A204.1 (cell line): ENCODE data around the gene TMEM184C.

Source experiments
- FAIRE-seq: peaks from 2 replicates; lab custom pipeline; 2012; peaks lifted over from hg19 to GRCh38; lab: Jason Lieb, UNC

The TMEM184C gene

DNA sequence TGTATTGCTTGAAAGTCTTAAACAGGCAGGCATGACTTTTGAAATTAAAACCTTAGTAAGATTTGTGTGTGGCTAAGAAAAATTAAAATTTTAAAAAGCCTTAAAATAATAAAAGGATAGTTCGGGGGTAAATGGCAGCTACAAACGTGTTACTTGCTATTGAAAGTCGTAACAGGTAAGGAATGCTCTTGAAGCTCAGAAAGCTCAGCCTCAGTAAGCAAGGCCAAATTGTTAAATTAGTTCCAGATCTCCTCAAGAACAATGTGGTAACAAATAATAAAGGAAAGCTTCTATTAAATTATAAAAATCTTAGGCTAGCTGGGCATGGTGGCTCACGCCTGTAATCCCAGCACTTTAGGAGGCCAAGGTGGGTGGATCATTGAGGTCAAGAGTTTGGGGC, 41.3 kb downstream of the TMEM184C start:
- no peak for FAIRE-seq

DNA sequence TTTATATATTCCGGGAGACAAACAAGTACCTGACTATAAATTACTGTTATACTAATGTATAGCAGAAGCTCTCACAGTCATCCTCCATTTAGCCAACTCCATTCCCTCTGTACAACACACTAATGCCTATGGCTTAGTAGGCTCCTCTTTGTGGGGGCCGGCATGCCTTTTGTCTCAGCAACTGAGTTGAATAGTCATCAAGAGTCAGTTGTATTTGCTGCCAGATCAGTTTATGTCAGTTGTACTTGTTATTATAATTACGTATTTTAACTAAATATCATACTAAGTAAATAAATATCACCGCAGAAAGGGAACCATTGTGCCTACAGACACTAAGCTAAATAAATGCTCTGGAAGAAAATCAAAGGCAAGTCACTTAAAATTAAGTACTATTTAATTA, 56.9 kb downstream of the TMEM184C start:
- no peak for FAIRE-seq

DNA sequence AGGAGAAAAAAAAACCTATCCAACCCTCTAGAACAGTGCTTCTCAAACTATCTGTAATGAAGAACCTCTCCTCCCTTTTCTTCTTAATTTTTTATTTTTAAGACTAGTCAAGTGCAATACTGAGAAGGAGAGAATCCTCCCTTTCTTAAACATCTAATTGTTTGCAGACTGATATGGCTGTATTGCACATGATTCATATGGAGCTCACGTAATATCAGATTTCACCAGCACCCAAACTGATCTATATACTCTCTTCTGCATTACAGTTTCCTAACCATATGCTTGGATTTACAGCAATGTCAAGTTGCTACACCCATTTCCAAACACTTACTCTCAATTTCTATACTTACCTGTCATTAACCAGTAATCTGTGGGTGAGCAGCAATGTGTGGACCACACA, 57.3 kb downstream of the TMEM184C start:
- no peak for FAIRE-seq

DNA sequence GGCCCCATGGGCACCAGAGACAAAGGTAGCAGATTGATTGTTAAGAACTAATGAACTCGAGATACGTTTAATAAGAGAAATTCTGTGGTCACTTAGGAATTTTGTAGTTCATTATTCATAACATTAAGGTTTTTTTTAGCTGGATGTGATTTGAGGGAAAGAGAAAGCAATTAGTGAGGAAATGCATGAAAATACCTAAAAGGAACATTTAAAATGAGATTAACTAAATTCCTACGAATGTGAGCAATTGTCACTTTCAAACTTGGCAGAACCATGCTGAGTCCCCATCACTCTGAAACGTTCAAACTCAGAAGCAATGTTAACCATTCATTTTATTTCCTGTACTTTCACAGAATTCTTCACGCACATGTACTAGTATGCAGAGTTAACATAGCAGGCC, 60.9 kb downstream of the TMEM184C start:
- FAIRE-seq = no peak

DNA sequence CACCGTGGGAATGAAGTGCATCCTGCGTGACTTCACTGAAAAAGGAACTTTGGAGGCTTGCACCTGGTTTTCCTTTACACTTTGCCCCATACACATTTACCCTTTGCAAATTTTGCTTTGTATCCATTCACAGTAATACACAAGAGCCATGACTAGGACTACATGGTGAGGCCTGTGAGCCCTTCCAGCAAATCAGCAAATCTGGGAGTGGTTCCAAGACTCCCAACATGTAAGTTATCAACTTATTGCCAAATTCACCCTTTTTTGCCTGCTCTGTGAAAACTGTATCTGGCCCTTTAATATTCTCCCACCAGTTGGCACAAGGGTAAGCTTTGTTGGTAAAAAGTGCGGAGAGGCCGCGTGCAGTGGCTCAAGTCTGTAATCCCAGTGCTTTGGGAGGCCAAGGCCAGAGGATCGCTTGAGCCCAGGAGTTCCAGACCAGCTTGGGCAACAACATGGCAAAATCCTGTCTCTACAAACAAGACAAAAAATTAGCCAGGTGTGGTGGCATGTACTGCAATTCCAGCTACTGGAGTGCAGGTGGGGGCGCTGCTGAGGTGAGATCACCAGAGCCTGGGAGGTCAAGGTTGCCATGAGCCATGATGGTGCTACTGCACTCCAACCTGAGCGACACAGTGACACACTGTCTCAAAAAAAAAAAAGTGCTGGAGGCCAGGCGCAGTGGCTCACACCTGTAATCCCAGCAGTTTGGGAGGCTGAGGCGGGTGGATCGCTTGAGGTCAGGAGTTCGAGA, 61.8 kb downstream of the TMEM184C start:
- FAIRE-seq = no peak

DNA sequence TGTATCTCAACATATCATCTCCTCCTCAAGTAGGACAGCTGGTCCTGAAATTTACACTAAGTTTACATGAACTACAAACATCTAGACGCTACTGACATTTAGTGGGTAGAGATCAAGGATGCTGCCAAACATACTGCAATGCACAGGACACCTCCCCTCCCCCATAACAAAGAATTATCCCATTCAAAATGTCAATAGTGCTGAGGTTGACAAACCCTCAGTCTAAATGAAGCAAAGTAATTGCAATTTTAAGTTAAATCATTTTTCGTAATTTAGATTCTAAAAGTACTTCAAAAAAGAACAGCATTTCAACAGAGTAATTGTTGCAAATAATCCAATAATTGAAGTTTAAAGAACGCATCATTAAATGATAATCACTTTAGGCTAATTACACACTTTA, 65.6 kb downstream of the TMEM184C start:
- no peak for FAIRE-seq

DNA sequence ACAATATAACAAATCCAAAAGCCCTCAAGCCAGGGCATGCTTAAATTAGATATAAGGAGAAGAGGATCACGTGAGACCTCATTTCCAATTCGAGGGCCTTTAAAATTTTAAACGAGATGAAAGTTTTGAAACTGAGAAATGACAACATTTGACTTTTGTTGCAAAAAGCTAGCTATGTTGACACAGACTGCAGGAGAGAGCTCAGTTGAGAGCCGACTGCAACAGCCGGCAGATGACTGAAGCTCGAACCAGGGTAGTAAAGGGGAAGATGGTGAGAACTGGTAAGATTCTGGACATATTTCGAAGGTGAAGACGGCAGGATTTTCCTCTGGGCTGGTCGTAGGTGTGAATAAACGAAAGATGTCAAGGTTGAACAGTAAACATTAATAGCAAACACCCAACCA, 66.0 kb downstream of the TMEM184C start:
- no peak for FAIRE-seq

DNA sequence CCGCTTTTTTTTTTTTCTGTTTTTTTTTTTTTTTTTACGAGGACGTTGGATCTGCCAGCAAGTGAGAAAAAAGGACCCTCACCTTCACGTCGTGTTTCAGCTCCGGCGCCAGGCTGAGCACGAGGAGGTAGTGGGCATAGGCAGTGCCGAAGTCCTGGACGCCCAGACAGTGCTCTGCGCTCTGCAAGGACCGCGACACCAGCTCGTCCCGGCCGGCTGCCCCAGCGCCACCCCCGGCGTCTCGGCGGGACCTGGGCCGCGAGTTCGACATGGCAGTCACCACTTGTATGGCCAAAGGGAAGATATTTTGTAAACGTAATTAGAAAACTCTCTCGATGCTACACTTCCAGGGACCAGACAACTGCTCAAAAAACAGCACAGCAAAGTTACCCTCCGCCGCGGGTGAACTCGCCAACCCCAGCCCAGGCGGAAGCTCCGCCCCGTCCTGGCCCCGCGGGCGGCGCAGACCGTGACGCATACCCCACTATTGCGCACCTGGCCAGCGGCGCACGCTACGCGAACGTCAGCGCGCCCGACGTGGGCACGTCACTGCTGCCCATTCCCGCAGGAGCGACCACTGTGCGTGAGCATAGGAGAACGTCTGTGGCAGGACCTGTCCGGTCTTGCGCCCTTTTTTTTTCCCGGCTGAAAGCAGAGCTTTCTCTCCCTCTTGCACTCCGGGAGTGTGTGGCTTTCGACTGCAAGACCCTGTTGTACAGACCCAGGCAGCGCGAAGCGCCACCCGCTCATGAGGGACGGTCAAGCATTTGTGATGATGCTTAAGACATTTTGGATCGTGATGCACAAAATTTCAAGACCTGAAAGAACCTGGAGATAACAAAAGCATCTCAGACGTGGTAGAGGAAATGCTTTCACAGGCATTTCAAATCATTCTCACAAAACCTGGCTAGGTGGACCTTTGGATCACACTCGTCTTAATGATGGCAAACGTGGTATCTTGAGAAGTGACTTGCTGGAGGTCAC, 66.8 kb downstream of the TMEM184C start, which contains the start of gene PRMT9:
Gene PRMT9, minus strand, starts transcription at position 447 of the 984 bp plus-strand sequence. Its CDS starts 176 bp downstream, at position 271.
- FAIRE-seq = no peak

DNA sequence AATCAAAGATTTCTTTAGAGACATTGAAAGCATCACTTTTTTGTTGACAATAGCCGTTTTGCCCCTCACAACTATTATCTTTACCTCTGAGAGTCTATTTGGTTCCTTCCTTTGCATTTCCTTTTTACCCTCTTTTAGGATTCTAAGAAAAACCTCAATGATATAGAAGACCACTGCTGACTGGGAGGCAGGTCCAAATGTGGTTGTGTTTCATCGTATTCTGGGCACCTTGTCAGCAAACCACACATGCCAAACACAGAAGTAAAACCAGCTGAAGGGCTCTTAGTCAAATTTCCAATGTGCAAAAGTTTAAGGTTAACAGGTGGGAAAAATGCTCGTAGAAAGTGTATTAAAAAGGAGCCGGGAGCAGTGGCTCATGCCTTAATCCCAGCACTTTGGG, 71.9 kb downstream of the TMEM184C start:
- FAIRE-seq = no peak

DNA sequence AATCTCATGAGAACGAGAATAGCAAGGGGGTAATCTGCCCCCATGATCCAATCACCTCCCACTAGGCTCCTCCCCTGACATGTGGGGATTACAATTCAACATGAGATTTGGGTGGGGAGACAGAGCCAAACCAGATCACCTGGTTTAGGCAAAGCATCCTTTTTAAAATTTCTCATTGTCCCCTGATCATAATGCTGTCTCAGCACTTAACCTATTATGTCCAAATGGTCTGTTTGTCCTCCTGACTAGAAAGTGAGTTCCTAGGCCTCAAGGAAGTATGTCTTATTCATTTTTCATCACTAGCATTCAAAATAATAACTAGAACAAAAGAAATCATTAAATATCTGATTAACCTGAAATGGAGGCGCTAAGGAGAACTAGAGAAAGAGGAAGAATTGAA, 74.6 kb downstream of the TMEM184C start:
- no peak for FAIRE-seq

DNA sequence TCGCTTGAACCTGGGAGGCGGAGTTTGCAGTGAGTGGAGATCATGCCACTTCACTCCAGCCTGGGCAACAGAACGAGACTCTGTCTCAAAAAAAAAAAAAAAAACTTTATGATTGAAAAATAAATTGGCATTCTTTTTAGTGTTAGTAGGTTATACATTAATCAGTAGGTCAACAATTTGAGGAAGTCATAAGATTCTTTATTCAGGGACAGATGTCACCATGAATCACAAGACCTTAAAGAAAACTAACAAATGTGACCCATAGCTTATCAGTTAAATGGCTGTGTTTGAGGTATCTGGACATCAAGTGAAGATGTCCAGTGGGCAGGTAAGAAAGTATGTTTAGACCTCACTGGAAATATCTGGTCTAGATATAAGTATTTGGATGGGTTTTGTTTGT, 76.0 kb downstream of the TMEM184C start:
- no peak for FAIRE-seq

DNA sequence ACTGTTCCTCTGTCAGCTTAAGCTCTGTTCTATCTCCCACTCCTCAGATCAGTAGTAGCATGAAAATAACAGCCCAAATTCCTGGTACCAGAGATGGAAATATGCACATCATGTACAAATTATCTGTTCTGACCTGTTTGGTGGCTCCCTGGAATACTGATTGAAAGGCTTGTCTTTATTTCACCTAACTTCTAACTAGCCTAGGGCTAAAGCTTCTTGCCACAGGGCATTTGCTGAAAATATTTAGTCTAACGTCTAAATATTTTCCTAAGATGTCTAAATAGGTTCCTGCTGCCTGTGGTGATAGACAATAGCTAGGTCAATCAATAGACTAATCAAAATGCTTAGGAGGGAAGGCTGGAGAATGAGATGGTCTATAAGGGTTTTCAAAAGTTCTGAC, 79.7 kb downstream of the TMEM184C start:
- FAIRE-seq = no peak

DNA sequence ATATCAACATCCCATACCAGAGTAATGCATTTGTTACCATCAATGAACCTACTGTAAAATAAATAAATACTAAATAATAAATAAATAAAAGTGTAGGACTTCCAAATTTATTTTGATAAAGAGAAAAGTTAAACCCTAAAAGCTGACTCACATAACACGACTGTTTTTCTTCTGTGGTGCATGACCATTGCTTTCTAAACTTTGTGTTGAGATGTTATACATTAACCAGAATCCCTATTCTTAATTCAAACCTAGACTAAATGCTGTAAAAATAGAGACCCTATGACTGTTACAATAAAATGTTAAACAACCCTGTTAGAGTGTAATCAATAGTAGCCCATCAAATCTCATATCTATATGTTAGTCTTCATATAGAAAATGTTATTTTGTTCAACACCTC, 87.6 kb downstream of the TMEM184C start:
- no peak for FAIRE-seq

DNA sequence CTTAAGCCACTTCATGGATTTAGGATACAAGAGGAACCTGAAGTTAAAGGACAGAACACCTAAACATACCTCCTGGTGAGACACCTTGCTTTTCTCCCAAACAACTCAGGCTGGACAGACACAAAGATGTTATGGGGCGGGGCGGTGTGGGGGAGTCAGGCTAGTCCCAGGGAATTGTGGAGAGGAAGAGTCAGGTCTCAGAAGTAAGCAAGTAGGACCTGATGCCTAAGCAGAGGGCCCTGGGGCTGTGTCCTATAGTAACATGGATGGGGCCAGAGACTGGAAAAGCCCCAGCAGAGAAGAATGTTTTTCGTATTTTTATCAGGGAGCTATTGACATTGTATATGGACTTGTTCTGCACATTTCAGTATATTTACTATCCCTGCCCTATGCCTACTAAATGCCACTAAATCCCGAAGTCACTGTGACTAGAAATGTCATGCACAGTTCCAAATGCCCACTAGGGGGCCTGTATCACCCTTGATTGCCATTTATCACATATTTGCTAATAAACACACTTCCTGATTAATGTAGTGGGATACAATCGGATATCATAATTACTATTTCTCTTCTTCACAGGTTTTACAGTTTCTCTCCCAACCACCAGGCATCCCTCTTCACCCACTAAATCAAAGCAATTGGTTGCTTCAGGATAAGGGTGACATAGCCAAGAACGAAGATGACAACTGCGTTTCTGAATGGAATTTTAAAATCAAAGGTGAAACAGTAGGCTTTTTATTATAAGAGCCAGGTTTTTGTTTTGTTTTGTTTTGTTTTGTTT, 90.9 kb downstream of the TMEM184C start:
- FAIRE-seq = peak; percentile 68

DNA sequence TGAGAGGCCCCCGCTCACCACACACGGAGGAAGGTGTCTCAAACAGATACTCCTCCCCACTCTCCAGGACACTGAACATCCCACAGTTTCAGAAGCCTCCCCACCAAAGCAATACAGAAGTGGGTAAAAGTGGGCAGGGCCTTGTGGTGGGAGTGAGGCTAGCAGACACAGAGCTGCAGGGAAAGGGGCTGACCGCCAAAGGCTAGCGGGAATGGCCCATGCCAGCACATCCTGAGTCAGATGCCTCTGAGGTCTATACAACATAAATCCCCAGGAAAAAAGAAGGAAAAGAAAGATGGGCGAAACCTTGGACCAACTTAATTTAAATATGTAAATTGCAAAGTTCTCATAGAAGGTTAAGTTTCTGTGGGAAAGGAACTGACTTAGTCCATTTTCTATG, 92.8 kb downstream of the TMEM184C start:
- no peak for FAIRE-seq

DNA sequence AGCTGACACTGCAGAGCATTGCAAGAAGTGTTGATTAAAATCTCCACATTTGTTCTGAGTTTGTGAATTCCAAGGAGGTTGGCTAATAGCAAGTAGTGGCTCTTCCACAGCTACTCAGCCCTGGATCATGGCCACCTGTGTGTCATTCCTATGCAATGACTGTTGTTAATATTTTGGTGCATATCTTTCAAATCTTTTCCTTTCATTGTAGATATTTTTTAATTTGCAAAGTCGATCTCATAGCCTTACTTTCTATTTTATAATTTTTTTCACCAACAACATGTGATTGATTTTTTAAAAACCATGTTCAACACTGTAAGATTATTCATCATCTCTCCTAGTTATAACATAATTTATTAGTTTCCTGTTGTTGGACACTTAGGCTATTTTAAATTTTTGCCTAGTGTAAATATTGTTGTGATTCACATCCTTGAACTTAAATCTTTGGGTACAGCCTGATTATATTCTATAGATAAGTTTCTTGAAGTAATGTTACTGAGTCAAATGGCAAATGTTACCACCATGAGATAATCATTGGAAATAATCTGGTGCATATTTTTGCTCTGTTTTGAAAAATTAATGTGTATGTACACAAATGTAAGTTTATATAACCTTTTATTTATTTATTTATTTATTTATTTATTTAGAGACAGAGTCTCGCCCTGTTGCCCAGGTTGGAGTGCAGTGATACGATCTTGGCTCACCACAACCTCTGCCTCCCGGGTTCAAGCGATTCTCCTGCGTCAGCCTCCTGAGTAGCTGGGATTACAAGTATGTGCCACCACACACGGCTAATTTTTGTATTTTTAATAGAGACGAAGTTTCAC, 97.6 kb downstream of the TMEM184C start:
- FAIRE-seq = no peak

DNA sequence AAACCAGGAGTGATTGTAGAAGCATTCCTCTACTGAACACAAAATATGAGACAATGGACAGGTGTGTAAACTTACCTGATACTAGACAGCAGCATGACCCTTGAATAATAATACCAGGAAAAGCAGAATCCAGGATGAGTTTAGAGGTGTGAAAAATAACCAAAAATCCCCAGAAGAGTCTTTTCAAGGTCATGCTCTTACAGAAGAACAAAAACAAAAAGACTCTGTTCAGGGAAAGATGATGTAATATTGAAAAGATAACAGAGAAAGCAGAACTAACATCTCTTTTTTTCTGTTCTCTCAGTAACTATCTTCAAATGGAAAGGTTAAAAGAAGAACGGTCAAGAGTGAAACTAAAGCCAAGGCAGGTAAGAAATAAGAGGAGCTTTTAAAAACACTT, 100.7 kb downstream of the TMEM184C start:
- FAIRE-seq = no peak
